RWPE2 (cell line): Measurements from ENCODE around the gene GAGE12G.
"Not testable (repeated sequence)": the region's sequence is repeated elsewhere in the genome, so short reads cannot be mapped to it uniquely, and the experiment has no call there.

Experiments used
- ATAC-seq: fragments of 200-7000 bp; cut with Tn5 transposase; 3 replicates; pipeline ENCODE4 v1.9.1; 2021; ENCODE audit warnings: low read depth
- DNase-seq: peaks from one replicate; pipeline ENCODE4 v3.0.0-alpha.2; 2020; ENCODE audit warnings: low spot score
- H3K27ac ChIP-seq: fragments of 450-650 bp; 2 replicates; pipeline ENCODE4 v1.5.1; 2017; ENCODE audit warnings: mild to moderate bottlenecking; ENCODE audit not compliant: poor library complexity, severe bottlenecking
- H3K27me3 ChIP-seq: fragments of 250-450 bp; sonication (Bioruptor Pico); 2 replicates; pipeline ENCODE4 v1.5.1; 2021; ENCODE audit warnings: mild to moderate bottlenecking, moderate library complexity; ENCODE audit not compliant: insufficient read depth, poor library complexity, severe bottlenecking
- H3K36me3 ChIP-seq: fragments of 250-450 bp; sonication (Bioruptor Pico); 2 replicates; pipeline ENCODE4 v1.5.1; 2020; ENCODE audit warnings: low read depth, mild to moderate bottlenecking, moderate library complexity
- H3K4me1 ChIP-seq: fragments of 250-450 bp; sonication (Bioruptor Pico); 2 replicates; pipeline ENCODE4 v1.5.1; 2021; ENCODE audit warnings: mild to moderate bottlenecking, moderate library complexity; ENCODE audit not compliant: insufficient read depth, poor library complexity, severe bottlenecking
- H3K4me3 ChIP-seq: fragments of 250-450 bp; sonication (Bioruptor Pico); 2 replicates; pipeline ENCODE4 v1.5.1; 2021; ENCODE audit warnings: mild to moderate bottlenecking, moderate library complexity; ENCODE audit not compliant: severe bottlenecking
- H3K9me3 ChIP-seq: fragments of 250-450 bp; sonication (Bioruptor Pico); 2 replicates; pipeline ENCODE4 v1.5.1; 2021; ENCODE audit warnings: mild to moderate bottlenecking, moderate library complexity; ENCODE audit not compliant: severe bottlenecking
- TF ChIP-seq, protein P1 (sequence below): fragments of 450-650 bp; IDR thresholded peaks from one replicate; pipeline ENCODE4 v1.5.1; 2017; ENCODE audit warnings: mild to moderate bottlenecking, moderate library complexity; ENCODE audit not compliant: poor library complexity, severe bottlenecking

Gene GAGE12G

DNA sequence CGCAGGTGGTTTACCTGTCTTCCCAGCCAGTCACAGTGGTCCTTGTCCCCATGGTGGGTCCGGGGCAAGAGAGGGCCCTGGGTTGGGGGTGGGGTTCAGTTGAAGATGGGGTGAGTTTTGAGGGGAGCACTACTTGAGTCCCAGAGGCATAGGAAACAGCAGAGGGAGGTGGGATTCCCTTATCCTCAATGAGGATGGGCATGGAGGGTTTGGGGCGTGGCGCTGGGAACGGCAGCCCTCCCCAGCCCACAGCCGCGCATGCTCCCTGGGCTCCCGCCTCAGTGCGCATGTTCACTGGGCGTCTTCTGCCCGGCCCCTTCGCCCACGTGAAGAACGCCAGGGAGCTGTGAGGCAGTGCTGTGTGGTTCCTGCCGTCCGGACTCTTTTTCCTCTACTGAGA lies 28.5 kb downstream of the GAGE12G start, which contains the start of gene GAGE1:
Gene GAGE1 (plus strand): TSS at position 301 of the 400 bp plus-strand sequence. CDS start 1,155 bp downstream, outside the sequence.
- not testable (repeated sequence) for ATAC-seq, H3K27me3 ChIP-seq, H3K4me1 ChIP-seq, DNase-seq, H3K4me3 ChIP-seq, H3K27ac ChIP-seq, H3K36me3 ChIP-seq, H3K9me3 ChIP-seq

DNA sequence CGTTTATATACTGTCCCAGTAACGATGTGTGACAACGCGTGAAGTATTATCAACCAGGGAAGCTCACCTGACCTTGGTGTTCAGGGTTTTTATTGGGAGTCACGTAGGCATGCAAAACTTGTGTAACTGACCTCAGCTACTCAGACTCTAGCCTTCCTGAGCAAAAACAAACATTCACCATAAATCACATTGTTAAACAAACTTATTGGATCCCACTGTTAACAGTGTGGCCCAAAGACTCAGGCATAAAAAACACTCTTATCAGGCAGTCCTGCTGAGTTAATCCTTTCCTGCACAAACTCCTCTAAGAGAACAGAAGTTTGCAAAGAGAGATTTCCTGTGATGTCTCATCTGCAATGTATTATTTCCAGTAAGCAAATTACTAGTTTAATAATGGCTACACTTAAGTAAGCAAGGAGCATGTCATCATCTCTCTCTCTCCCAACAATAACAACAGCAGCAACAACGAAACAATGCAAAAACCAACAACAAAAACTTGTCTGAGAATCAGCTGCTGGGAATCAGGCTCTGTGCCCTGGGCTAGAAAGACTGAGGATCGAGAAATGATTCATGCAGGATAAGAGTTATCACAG lies 40.6 kb downstream of the GAGE12G start:
- TF ChIP-seq, protein P1, sequence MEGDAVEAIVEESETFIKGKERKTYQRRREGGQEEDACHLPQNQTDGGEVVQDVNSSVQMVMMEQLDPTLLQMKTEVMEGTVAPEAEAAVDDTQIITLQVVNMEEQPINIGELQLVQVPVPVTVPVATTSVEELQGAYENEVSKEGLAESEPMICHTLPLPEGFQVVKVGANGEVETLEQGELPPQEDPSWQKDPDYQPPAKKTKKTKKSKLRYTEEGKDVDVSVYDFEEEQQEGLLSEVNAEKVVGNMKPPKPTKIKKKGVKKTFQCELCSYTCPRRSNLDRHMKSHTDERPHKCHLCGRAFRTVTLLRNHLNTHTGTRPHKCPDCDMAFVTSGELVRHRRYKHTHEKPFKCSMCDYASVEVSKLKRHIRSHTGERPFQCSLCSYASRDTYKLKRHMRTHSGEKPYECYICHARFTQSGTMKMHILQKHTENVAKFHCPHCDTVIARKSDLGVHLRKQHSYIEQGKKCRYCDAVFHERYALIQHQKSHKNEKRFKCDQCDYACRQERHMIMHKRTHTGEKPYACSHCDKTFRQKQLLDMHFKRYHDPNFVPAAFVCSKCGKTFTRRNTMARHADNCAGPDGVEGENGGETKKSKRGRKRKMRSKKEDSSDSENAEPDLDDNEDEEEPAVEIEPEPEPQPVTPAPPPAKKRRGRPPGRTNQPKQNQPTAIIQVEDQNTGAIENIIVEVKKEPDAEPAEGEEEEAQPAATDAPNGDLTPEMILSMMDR = no peak
- Histone ChIP-seq H3K9me3 (no peaks in the 10 kb centered on the region), H3K4me1 (no peaks in the 10 kb centered on the region), H3K27me3 (no peaks in the 10 kb centered on the region), H3K27ac (no peak overlapping the region), H3K4me3 (no peak overlapping the region), H3K36me3 (no peaks in the 10 kb centered on the region)
- ATAC-seq (no peak), DNase-seq (no peak)

DNA sequence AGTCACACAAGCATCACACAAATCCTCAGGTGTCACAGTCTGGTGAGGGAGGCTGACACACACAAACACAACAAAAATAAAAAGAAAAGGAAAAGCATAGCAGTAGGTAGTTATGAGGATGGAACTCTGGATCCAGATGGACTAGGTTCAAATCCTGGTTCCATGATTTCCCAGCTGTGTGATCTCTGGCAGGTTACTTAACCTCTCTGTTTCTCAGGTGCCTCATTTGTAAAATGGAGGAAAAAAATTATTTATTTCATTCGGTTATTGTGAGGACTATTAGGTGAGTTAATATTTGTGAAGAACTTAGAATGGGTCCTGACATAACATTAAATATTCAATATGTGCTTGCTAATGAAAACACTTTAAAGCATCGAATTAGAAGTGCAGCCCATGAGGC lies 48.4 kb downstream of the GAGE12G start:
- H3K36me3 ChIP-seq = no peaks in the 10 kb centered on the region

More for the DNA sequence above, 48.4 kb downstream of the GAGE12G start:
- no peak for DNase-seq
- no peak overlapping the region for H3K4me3 ChIP-seq
- H3K9me3 ChIP-seq = no peaks in the 10 kb centered on the region
- ATAC-seq = no peak
- H3K27me3 ChIP-seq = no peaks in the 10 kb centered on the region
- TF ChIP-seq, protein P1 = no peak
- no peaks in the 10 kb centered on the region for H3K4me1 ChIP-seq
- H3K27ac ChIP-seq = no peak overlapping the region
